ENCODE measurements around the gene FBLN1. TPM values are rescaled to one million over a fixed set of nuclear protein-coding genes. Genes with fewer than 3 reads are reported as not detected.
A peak's percentile ranks its signal among the peaks of the same experiment; 100 is the strongest.

The FBLN1 gene
- total RNA-seq (100 to 1,000 TPM in 1 of 9 donors, 10 to 100 TPM in 8; 30.0 to 239 (median 50.3) TPM), polyA plus RNA-seq (10 to 100 TPM; 22.4 to 36.8 TPM)
- long read RNA-seq, donor 1, transcript FBLN1-202 (17 exons, 2,896 nt): major isoform, 28 of 74 reads
- long read RNA-seq, donor 1, transcript FBLN1-201 (15 exons, 2,251 nt): minor isoform, 25 of 74 reads
- long read RNA-seq, donor 1, partial matches to known transcripts: 14 of 74 reads
- long read RNA-seq, donor 1, other reads (novel, unspliced or antisense): 7 of 74 reads
- long read RNA-seq, donor 2, partial matches to known transcripts: 15 of 17 reads
- long read RNA-seq, donor 2, other reads (novel, unspliced or antisense): 1 of 17 reads
- long read RNA-seq, donor 3, transcript FBLN1-201 (15 exons, 2,251 nt): minor isoform, 18 of 51 reads
- long read RNA-seq, donor 3, transcript FBLN1-202 (17 exons, 2,896 nt): major isoform, 21 of 51 reads
- long read RNA-seq, donor 3, partial matches to known transcripts: 12 of 51 reads
- long read RNA-seq, donor 3, other reads (novel, unspliced or antisense): 0 of 51 reads

- ATAC-seq (peak in 2 of 4 donors; percentile 55 to 74), DNase-seq (peak; percentile 44 to 69 (median 57))
- TF ChIP-seq POLR2A (IDR thresholded peaks at IDR 0.05) (no peak), CTCF (IDR thresholded peaks at IDR 0.05) (peak in 5 of 12 donors; percentile 16 to 37 (median 27))
Measured at GRCh38 chr22:45502215-45503049, at the start of gene FBLN1. TSS of gene FBLN1 (plus strand) at chr22:45502883. CDS start at chr22:45502986, 103 bp downstream.

GRCh38 chr22:45453764-45454163 is 48.9 kb upstream of the FBLN1 start:
- ATAC-seq (no peak), DNase-seq (no peak)
- WGBS, 4 donors: 95 to 99% (median 97%) methylated on average over 6 of the region's 6 CpGs
- Histone ChIP-seq H3K4me1 (peaks cover 0 to 28% (median 0%) of the 10 kb centered on the region in 12 donors), H3K27me3 (peaks cover 0 to 5% (median 0%) of the 10 kb centered on the region in 9 donors), H3K4me3 (no peak overlapping the region), H3K36me3 (no peaks in the 10 kb centered on the region), H3K9me3 (no peaks in the 10 kb centered on the region), H3K27ac (no peak overlapping the region)
- intact Hi-C loops (cut with DNase I): loop anchor here in 1 of 10 donors (5.0 kb wide), 1 partner anchor 49 kb away; the partner anchor contains the start of gene FBLN1
- TF ChIP-seq CTCF (IDR thresholded peaks at IDR 0.05) (no peak), POLR2A (IDR thresholded peaks at IDR 0.05) (no peak)

More at GRCh38 chr22:45502215-45503049, at the start of gene FBLN1:
- H3K4me1 ChIP-seq: peaks cover 0 to 42% (median 6%) of the 10 kb centered on the region in 12 donors
- no peaks in the 10 kb centered on the region for H3K9me3 ChIP-seq
- H3K4me3 ChIP-seq: peak within 1 kb of the TSS; percentile 35 to 72 (median 60)
- H3K36me3 ChIP-seq: peaks cover 0 to 3% (median 0%) of the 10 kb centered on the region in 9 donors
- peaks cover 0 to 41% (median 20%) of the 10 kb centered on the region in 9 donors for H3K27me3 ChIP-seq
- intact Hi-C loops (cut with DNase I): loop anchor here in 2 of 10 donors (5.0 kb wide), 2 partner anchors 50 kb away; no protein-coding TSS in a partner anchor
- peak within 1 kb of the TSS in 11 of 12 donors; percentile 23 to 84 (median 73) for H3K27ac ChIP-seq
- WGBS, 4 donors: 3 to 11% (median 5%) methylated on average over 23 to 89 of the region's 89 CpGs

- no peak overlapping the region for H3K27ac ChIP-seq
- intact Hi-C loops (cut with DNase I): loop anchor here in 1 of 10 donors (5.0 kb wide), 1 partner anchor 48 kb away; the partner anchor contains the start of gene FBLN1
- DNase-seq (no peak), ATAC-seq (no peak)
- peaks cover 0 to 5% (median 0%) of the 10 kb centered on the region in 9 donors for H3K27me3 ChIP-seq
- TF ChIP-seq CTCF (IDR thresholded peaks at IDR 0.05) (no peak), POLR2A (IDR thresholded peaks at IDR 0.05) (no peak)
- peaks cover 0 to 28% (median 0%) of the 10 kb centered on the region in 12 donors for H3K4me1 ChIP-seq
- H3K36me3 ChIP-seq: no peaks in the 10 kb centered on the region
- H3K9me3 ChIP-seq: no peaks in the 10 kb centered on the region
- 82 to 94% (median 86%) methylated on average over 4 of the region's 4 CpGs for WGBS, 4 donors
- no peak overlapping the region for H3K4me3 ChIP-seq
Measured at GRCh38 chr22:45454275-45454674, 48.4 kb upstream of the FBLN1 start.
